ENCODE data around the gene TMCC2. TPM values are rescaled to one million over a fixed set of nuclear protein-coding genes. Genes with fewer than 3 reads are reported as not detected.

Gene TMCC2
- total RNA-seq, 1 donor from 2014 or later: 7.1 TPM

DNA sequence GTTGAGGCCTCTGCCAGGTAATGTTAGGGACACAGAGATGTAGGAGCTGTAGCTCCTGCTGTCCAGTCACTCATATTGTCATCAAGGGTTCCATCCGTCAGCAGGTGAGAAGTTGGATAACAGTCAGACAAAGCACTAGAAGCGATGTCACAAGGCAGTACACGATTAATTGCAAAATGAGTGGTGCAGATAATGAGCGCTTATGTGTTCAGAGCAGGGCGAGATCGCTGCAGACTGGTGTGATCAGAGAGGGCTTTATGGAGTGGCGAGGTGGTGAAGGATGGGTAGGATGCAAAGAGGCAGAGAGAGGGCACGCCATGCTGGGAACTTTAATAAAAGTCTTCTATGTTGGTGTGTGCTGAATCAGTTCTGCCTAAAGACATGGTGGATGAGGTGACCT lies 8.8 kb downstream of the TMCC2 start:
- Mint-ChIP-seq H3K27me3 (ENCODE audit: insufficient read depth, low read depth) (no peaks in the 10 kb centered on the region), H3K4me1 (peaks cover 12% of the 10 kb centered on the region), H3K4me3 (no peak overlapping the region), H3K27ac (no peak overlapping the region), H3K9me3 (no peaks in the 10 kb centered on the region), H3K36me3 (peaks cover 4% of the 10 kb centered on the region)
- Histone ChIP-seq H3K9me3 (ENCODE audit: low read depth) (no peaks in the 10 kb centered on the region), H3F3A (ENCODE audit: low read depth) (no peaks in the 10 kb centered on the region), H4K20me1 (ENCODE audit: low read depth) (no peaks in the 10 kb centered on the region), H3K79me2 (ENCODE audit: low read depth) (no peaks in the 10 kb centered on the region), H3K36me3 (no peaks in the 10 kb centered on the region), H3K9ac (no peak overlapping the region), H3K27ac (no peak overlapping the region), H2AFZ (replicated peaks) (no peak overlapping the region), H3K4me3 (no peak overlapping the region), H3K4me2 (no peak overlapping the region), H3K4me1 (no peaks in the 10 kb centered on the region), H3K27me3 (no peaks in the 10 kb centered on the region)
- TF ChIP-seq CTCF (IDR thresholded peaks at IDR 0.05): no peak
- TF ChIP-seq EZH2 (IDR thresholded peaks at IDR 0.05): no peak
- no peak for TF ChIP-seq EZH2phosphoT487 (IDR thresholded peaks at IDR 0.05)
- DNase-seq (ENCODE audit: low spot score): no peak

GRCh38 chr1:205236951-205237475 lies 9.3 kb downstream of the TMCC2 start:
- Histone ChIP-seq H3K27me3 (no peaks in the 10 kb centered on the region), H3K9ac (no peak overlapping the region), H2AFZ (replicated peaks) (no peak overlapping the region), H3K36me3 (no peaks in the 10 kb centered on the region), H3K4me3 (no peak overlapping the region), H3K9me3 (ENCODE audit: low read depth) (no peaks in the 10 kb centered on the region), H3K4me2 (no peak overlapping the region), H4K20me1 (ENCODE audit: low read depth) (no peaks in the 10 kb centered on the region), H3K27ac (no peak overlapping the region), H3K4me1 (no peaks in the 10 kb centered on the region), H3K79me2 (ENCODE audit: low read depth) (no peaks in the 10 kb centered on the region), H3F3A (ENCODE audit: low read depth) (no peaks in the 10 kb centered on the region)
- Mint-ChIP-seq H3K27me3 (ENCODE audit: insufficient read depth, low read depth) (no peaks in the 10 kb centered on the region), H3K36me3 (peaks cover 4% of the 10 kb centered on the region), H3K27ac (no peak overlapping the region), H3K4me1 (peaks cover 10% of the 10 kb centered on the region), H3K4me3 (no peak overlapping the region), H3K9me3 (no peaks in the 10 kb centered on the region)
- DNase-seq (ENCODE audit: low spot score): no peak
- TF ChIP-seq EZH2 (IDR thresholded peaks at IDR 0.05) (no peak), CTCF (IDR thresholded peaks at IDR 0.05) (no peak), EZH2phosphoT487 (IDR thresholded peaks at IDR 0.05) (no peak)

DNA sequence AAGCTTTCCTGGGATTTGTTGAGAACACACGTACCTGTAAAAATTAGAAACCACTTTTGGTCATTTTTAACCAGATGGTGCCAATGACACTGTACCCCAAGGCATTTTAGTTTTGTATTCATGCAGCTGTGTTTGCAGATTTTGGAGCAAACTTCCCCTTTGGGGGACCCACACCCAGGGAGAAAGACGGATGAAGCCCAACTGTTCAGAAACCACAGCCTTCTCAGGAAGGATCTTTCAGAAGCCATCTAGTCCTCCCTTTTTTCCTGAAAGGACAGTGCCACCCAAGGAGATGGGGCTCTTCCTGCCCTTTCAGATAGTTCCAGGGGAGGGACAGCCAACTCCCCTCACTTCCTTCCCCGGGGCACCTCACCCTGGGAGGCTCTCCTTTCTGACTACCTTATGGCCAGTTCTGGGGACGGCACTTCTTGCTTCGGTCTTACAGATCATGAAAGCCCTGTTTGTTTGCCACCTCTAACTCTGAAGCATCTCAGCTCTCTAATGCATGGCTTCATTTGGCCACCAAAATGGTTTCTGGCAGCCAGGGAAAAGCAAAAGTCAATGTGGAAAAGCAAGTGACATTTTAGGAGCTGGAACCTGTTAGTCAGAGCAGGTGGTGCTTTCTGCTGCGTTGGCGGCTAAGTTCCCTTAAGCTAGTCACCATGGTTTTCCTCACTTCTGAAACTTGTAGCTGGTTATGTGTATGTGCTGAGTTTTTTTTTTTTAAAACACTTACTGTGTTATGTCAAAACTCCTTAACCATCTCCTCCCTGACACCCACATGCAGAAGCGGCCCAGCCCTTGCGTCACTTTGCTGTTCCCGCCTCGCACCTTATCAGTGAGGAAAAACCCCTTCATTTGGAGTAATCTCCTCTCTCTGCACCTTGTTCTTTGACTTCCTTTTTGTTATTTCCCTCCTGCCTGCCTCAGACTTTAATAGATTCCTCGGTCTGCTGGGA lies 10.1 kb downstream of the TMCC2 start:
- H3K9me3 ChIP-seq (ENCODE audit: low read depth): no peaks in the 10 kb centered on the region
- no peak overlapping the region for H2AFZ ChIP-seq (replicated peaks)
- H3K27me3 ChIP-seq: no peaks in the 10 kb centered on the region
- H3K27ac Mint-ChIP-seq: no peak overlapping the region
- H3K36me3 Mint-ChIP-seq: peaks cover 8% of the 10 kb centered on the region
- no peak overlapping the region for H3K4me3 ChIP-seq
- no peak for DNase-seq (ENCODE audit: low spot score)
- H3K36me3 ChIP-seq: no peaks in the 10 kb centered on the region
- H3K27me3 Mint-ChIP-seq (ENCODE audit: insufficient read depth, low read depth): no peaks in the 10 kb centered on the region
- H3K27ac ChIP-seq: no peak overlapping the region
- H3K4me3 Mint-ChIP-seq: no peak overlapping the region
- H4K20me1 ChIP-seq (ENCODE audit: low read depth): no peaks in the 10 kb centered on the region
- no peaks in the 10 kb centered on the region for H3K9me3 Mint-ChIP-seq
- no peaks in the 10 kb centered on the region for H3K4me1 ChIP-seq
- no peaks in the 10 kb centered on the region for H3K79me2 ChIP-seq (ENCODE audit: low read depth)
- no peaks in the 10 kb centered on the region for H3F3A ChIP-seq (ENCODE audit: low read depth)
- H3K4me2 ChIP-seq: no peak overlapping the region
- no peak for TF ChIP-seq CTCF (IDR thresholded peaks at IDR 0.05)
- no peak for TF ChIP-seq EZH2 (IDR thresholded peaks at IDR 0.05)
- no peak for TF ChIP-seq EZH2phosphoT487 (IDR thresholded peaks at IDR 0.05)
- peaks cover 10% of the 10 kb centered on the region for H3K4me1 Mint-ChIP-seq
- no peak overlapping the region for H3K9ac ChIP-seq

All from neural progenitor cell (in vitro differentiated cells).